Measurements from ENCODE around the gene NPFF. TPM values are rescaled to one million over a fixed set of nuclear protein-coding genes. Genes with fewer than 3 reads are reported as not detected.

Gene NPFF
- total and polyA plus RNA-seq, 4 donors = not detected

DNA sequence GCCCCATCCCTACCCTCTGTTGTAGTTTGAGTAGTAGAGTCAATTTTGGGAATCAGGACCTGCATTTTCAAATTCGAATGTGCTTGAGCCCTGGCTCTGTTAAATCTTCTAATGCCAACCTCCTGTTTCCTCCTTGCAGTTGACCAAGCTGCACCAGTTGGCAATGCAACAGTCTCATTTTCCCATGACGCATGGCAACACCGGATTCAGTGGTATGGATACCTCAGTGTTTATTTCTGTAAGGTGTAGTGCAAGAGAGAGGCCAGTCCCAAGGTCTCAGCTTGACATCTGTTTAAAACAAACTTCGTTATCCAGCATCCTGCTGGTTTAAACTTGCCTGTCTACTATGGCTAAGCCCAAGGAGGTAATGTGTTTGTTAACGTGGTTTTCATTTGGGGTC, 40.2 kb downstream of the NPFF start:
- H3K4me3 ChIP-seq (ENCODE audit: low read depth in 1 of 3, low read length in 3 of 3) = no peak overlapping the region
- H3K9ac ChIP-seq (ENCODE audit: low read depth in 1 of 2, low read length in 2 of 2) = no peak overlapping the region
- 76% methylated on average over 5 of the region's 5 CpGs for WGBS
- TF ChIP-seq RAD21 (IDR thresholded peaks at IDR 0.05) (no peak), RXRA (IDR thresholded peaks at IDR 0.05) (no peak), NR2F2 (IDR thresholded peaks at IDR 0.05) (no peak), YY1 (IDR thresholded peaks at IDR 0.05) (no peak), EGR1 (IDR thresholded peaks at IDR 0.05; ENCODE audit: low read depth in 2 of 2) (no peak), FOXA2 (IDR thresholded peaks at IDR 0.05) (no peak), FOXA1 (IDR thresholded peaks at IDR 0.05) (no peak), HNF4A (conservative IDR thresholded peaks at IDR 0.05) (no peak), JUND (IDR thresholded peaks at IDR 0.05) (no peak), GABPA (IDR thresholded peaks at IDR 0.05 in 1 of 2, conservative IDR thresholded peaks at IDR 0.05 in 1 of 2) (no peak), SP1 (IDR thresholded peaks at IDR 0.05) (no peak)
- TF ChIP-seq, protein P1, sequence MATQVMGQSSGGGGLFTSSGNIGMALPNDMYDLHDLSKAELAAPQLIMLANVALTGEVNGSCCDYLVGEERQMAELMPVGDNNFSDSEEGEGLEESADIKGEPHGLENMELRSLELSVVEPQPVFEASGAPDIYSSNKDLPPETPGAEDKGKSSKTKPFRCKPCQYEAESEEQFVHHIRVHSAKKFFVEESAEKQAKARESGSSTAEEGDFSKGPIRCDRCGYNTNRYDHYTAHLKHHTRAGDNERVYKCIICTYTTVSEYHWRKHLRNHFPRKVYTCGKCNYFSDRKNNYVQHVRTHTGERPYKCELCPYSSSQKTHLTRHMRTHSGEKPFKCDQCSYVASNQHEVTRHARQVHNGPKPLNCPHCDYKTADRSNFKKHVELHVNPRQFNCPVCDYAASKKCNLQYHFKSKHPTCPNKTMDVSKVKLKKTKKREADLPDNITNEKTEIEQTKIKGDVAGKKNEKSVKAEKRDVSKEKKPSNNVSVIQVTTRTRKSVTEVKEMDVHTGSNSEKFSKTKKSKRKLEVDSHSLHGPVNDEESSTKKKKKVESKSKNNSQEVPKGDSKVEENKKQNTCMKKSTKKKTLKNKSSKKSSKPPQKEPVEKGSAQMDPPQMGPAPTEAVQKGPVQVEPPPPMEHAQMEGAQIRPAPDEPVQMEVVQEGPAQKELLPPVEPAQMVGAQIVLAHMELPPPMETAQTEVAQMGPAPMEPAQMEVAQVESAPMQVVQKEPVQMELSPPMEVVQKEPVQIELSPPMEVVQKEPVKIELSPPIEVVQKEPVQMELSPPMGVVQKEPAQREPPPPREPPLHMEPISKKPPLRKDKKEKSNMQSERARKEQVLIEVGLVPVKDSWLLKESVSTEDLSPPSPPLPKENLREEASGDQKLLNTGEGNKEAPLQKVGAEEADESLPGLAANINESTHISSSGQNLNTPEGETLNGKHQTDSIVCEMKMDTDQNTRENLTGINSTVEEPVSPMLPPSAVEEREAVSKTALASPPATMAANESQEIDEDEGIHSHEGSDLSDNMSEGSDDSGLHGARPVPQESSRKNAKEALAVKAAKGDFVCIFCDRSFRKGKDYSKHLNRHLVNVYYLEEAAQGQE (IDR thresholded peaks at IDR 0.05) = no peak
- TF ChIP-seq, protein P2, sequence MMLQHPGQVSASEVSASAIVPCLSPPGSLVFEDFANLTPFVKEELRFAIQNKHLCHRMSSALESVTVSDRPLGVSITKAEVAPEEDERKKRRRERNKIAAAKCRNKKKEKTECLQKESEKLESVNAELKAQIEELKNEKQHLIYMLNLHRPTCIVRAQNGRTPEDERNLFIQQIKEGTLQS (IDR thresholded peaks at IDR 0.05) = no peak
- TF ChIP-seq, protein P3, sequence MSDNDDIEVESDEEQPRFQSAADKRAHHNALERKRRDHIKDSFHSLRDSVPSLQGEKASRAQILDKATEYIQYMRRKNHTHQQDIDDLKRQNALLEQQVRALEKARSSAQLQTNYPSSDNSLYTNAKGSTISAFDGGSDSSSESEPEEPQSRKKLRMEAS (IDR thresholded peaks at IDR 0.05) = no peak
- TF ChIP-seq, protein P4, sequence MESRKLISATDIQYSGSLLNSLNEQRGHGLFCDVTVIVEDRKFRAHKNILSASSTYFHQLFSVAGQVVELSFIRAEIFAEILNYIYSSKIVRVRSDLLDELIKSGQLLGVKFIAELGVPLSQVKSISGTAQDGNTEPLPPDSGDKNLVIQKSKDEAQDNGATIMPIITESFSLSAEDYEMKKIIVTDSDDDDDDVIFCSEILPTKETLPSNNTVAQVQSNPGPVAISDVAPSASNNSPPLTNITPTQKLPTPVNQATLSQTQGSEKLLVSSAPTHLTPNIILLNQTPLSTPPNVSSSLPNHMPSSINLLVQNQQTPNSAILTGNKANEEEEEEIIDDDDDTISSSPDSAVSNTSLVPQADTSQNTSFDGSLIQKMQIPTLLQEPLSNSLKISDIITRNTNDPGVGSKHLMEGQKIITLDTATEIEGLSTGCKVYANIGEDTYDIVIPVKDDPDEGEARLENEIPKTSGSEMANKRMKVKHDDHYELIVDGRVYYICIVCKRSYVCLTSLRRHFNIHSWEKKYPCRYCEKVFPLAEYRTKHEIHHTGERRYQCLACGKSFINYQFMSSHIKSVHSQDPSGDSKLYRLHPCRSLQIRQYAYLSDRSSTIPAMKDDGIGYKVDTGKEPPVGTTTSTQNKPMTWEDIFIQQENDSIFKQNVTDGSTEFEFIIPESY (IDR thresholded peaks at IDR 0.05) = no peak
- TF ChIP-seq, protein P5, sequence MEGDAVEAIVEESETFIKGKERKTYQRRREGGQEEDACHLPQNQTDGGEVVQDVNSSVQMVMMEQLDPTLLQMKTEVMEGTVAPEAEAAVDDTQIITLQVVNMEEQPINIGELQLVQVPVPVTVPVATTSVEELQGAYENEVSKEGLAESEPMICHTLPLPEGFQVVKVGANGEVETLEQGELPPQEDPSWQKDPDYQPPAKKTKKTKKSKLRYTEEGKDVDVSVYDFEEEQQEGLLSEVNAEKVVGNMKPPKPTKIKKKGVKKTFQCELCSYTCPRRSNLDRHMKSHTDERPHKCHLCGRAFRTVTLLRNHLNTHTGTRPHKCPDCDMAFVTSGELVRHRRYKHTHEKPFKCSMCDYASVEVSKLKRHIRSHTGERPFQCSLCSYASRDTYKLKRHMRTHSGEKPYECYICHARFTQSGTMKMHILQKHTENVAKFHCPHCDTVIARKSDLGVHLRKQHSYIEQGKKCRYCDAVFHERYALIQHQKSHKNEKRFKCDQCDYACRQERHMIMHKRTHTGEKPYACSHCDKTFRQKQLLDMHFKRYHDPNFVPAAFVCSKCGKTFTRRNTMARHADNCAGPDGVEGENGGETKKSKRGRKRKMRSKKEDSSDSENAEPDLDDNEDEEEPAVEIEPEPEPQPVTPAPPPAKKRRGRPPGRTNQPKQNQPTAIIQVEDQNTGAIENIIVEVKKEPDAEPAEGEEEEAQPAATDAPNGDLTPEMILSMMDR (IDR thresholded peaks at IDR 0.05; ENCODE audit: low read depth, low read length, missing input control) = no peak
- no peaks in the 10 kb centered on the region for H3K9me3 ChIP-seq (ENCODE audit: control insufficient read depth in 4 of 4, low read length in 3 of 4)
- H3K4me1 ChIP-seq (ENCODE audit: control insufficient read depth in 4 of 4, insufficient read depth in 4 of 4, low read length in 3 of 4) = peaks cover 0 to 6% (median 3%) of the 10 kb centered on the region in 4 donors
- peaks cover 32 to 98% (median 89%) of the 10 kb centered on the region in 4 donors for H3K36me3 ChIP-seq (ENCODE audit: control insufficient read depth in 4 of 4, insufficient read depth in 3 of 4, low read depth in 1 of 4, low read length in 3 of 4)
- no peak for DNase-seq (ENCODE audit: low spot score)
- H3K27ac ChIP-seq (ENCODE audit: low read depth in 1 of 2, low read length in 2 of 2) = no peak overlapping the region
- H3K27me3 ChIP-seq (ENCODE audit: control insufficient read depth in 4 of 4, insufficient read depth in 4 of 4, low read length in 3 of 4) = no peaks in the 10 kb centered on the region

DNA sequence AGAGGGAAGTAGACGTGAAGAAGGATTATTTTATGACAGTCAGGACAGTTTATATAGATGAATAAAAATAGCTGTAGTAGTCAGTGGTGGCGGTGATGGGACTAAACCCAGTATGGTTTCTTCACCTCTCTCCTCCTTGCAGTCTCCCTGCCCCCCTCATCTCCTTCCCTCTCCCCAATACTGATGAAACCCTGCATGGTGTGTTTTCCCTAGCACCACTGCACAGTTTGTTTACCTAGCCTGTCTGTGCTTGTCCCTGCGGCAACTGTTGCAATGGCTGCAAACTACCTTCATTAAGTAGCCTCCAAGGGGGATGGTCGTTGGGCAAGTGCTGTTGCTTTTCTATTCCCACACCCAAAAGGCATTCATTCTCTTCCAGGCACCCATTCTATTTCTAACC, 40.6 kb downstream of the NPFF start:
- H3K9ac ChIP-seq (ENCODE audit: low read depth in 1 of 2, low read length in 2 of 2) = no peak overlapping the region
- TF ChIP-seq EGR1 (IDR thresholded peaks at IDR 0.05; ENCODE audit: low read depth in 2 of 2) (no peak), TAF1 (conservative IDR thresholded peaks at IDR 0.05) (no peak), GABPA (IDR thresholded peaks at IDR 0.05 in 1 of 2, conservative IDR thresholded peaks at IDR 0.05 in 1 of 2) (no peak), FOXA1 (IDR thresholded peaks at IDR 0.05) (no peak), HNF4A (conservative IDR thresholded peaks at IDR 0.05) (no peak), HNF4G (IDR thresholded peaks at IDR 0.05) (no peak), NR2F2 (IDR thresholded peaks at IDR 0.05) (no peak)
- TF ChIP-seq, protein P1 (IDR thresholded peaks at IDR 0.05) = no peak
- TF ChIP-seq, protein P4 (IDR thresholded peaks at IDR 0.05) = no peak

More for the DNA sequence above, 40.6 kb downstream of the NPFF start:
- Histone ChIP-seq H3K9me3 (ENCODE audit: control insufficient read depth in 4 of 4, low read length in 3 of 4) (no peaks in the 10 kb centered on the region), H3K4me1 (ENCODE audit: control insufficient read depth in 4 of 4, insufficient read depth in 4 of 4, low read length in 3 of 4) (peaks cover 0 to 6% (median 3%) of the 10 kb centered on the region in 4 donors), H3K4me3 (ENCODE audit: low read depth in 1 of 3, low read length in 3 of 3) (no peak overlapping the region), H3K27me3 (ENCODE audit: control insufficient read depth in 4 of 4, insufficient read depth in 4 of 4, low read length in 3 of 4) (no peaks in the 10 kb centered on the region), H3K27ac (ENCODE audit: low read depth in 1 of 2, low read length in 2 of 2) (no peak overlapping the region), H3K36me3 (ENCODE audit: control insufficient read depth in 4 of 4, insufficient read depth in 3 of 4, low read depth in 1 of 4, low read length in 3 of 4) (peaks cover 30 to 98% (median 89%) of the 10 kb centered on the region in 4 donors)
- WGBS = 75% methylated on average over 4 of the region's 4 CpGs
- DNase-seq (ENCODE audit: low spot score) = no peak

Measured in liver (tissue), 9 donors.